Astrocyte of the cerebellum (primary cell): ENCODE measurements around the gene APOBEC3B.
A peak's percentile ranks its signal among the peaks of the same experiment; 100 is the strongest.
"Not testable (repeated sequence)": the region's sequence is repeated elsewhere in the genome, so short reads cannot be mapped to it uniquely, and the experiment has no call there.

ENCODE experiments used
- DNase-seq: peaks from one replicate; pipeline ENCODE4 v3.0.0-alpha.2; 2011; ENCODE audit warnings: low read depth
- H3K4me3 ChIP-seq: 2 replicates; pipeline ENCODE4 v1.5.1; 2011; ENCODE audit warnings: mild to moderate bottlenecking, low read depth, low read length, moderate library complexity
- in situ Hi-C: cut with HindIII; loops from 2 replicates; pipeline ENCODE4 v1.10.0; 2017; ENCODE audit warnings: low sequenced_read_pairs
- TF ChIP-seq, protein P1 (sequence below): IDR thresholded peaks from 2 replicates; pipeline ENCODE4 v1.5.1; 2012; ENCODE audit warnings: low read length, low read depth, moderate library complexity, mild to moderate bottlenecking; ENCODE audit errors: missing control alignments

Gene APOBEC3B

GRCh38 chr22:38971791-38972190, 10.4 kb upstream of the APOBEC3B start:
- H3K4me3 ChIP-seq, result no peak overlapping the region
- in situ Hi-C loops, result no loop called here
- TF ChIP-seq, protein P1, sequence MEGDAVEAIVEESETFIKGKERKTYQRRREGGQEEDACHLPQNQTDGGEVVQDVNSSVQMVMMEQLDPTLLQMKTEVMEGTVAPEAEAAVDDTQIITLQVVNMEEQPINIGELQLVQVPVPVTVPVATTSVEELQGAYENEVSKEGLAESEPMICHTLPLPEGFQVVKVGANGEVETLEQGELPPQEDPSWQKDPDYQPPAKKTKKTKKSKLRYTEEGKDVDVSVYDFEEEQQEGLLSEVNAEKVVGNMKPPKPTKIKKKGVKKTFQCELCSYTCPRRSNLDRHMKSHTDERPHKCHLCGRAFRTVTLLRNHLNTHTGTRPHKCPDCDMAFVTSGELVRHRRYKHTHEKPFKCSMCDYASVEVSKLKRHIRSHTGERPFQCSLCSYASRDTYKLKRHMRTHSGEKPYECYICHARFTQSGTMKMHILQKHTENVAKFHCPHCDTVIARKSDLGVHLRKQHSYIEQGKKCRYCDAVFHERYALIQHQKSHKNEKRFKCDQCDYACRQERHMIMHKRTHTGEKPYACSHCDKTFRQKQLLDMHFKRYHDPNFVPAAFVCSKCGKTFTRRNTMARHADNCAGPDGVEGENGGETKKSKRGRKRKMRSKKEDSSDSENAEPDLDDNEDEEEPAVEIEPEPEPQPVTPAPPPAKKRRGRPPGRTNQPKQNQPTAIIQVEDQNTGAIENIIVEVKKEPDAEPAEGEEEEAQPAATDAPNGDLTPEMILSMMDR, result no peak
- DNase-seq, result no peak

DNA sequence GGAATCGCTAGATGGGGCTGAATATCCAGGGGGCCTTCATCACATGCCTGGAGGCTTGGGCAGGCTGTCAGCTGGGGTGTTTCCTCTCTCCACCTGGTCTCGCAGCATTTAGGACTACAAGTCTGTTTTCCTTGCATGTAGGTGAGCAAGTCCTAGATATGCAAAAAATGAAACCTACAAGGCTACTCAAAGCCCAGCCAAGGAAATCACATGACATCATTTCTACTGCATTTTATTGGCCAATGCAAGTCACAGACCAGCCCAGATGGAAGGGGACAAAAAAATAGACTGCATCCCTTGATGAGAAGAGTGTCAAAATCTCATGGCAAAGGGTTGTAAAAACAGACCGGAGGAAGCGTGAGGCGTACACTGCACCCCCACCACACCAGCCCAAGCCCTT, 9.6 kb upstream of the APOBEC3B start:
- DNase-seq, result no peak
- in situ Hi-C loops, result no loop called here
- no peak overlapping the region for H3K4me3 ChIP-seq
- TF ChIP-seq, protein P1, result no peak

GRCh38 chr22:38973289-38974169, 8.6 kb upstream of the APOBEC3B start:
- in situ Hi-C loops, result no loop called here
- H3K4me3 ChIP-seq, result no peak overlapping the region
- TF ChIP-seq, protein P1, result peak; percentile 70
- no peak for DNase-seq

DNA sequence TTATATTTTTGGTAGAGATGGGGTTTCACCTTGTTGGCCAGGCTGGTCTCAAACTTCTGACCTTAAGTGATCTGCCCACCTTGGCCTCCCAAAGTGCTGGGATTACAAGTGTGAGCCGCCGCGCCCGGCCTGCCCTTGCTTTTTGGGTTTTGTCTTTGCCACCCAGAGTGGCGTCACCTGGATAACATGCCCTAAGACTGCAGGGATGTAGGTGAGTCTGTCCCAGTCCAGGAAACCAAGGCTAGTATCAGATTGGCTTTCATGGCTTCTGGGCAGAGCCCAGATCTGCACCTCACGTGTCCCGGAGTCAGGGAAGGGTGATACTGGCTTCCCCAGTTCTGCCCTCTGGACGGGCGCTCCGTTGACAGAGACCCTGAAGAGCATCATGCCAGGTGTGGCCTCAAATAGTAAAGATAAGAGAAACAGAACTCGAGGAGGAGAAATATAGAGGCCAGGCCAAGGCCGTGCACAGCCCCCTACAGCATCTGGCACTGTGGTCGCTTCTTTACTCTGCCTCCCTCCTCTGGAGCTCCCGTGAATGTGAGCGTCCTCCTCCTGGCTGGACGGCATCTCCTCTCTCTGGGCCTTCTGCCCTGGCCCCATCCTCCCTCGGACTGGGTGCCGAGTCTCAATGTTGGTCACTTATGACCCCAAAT, 7.8 kb upstream of the APOBEC3B start:
- TF ChIP-seq, protein P1, result no peak
- DNase-seq, result no peak
- in situ Hi-C loops, result no loop called here

GRCh38 chr22:38974826-38975175, 7.3 kb upstream of the APOBEC3B start:
- in situ Hi-C loops, result no loop called here
- no peak overlapping the region for H3K4me3 ChIP-seq
- TF ChIP-seq, protein P1, result no peak
- DNase-seq, result no peak

More for the DNA sequence above, 7.8 kb upstream of the APOBEC3B start:
- H3K4me3 ChIP-seq, result no peak overlapping the region

DNA sequence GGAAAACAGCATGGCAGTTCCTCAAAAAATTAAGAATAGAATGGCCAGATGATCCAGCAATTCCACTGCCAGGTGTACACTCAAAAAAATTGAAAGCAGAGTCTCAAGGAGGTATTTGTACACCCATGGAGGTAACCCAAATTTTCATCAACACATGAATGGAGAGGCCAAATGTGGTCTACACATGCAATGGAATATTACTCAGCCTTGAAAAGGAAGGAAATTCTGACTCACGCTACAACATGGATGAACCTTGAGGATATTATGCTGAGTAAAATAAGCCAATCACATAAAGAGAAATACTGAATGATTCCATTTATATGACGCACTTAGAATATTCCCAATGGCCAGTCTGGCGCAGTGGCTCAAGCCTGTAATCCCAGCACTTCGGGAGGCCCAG, 4.9 kb upstream of the APOBEC3B start:
- DNase-seq, H3K4me3 ChIP-seq, in situ Hi-C loops: not testable (repeated sequence)

DNA sequence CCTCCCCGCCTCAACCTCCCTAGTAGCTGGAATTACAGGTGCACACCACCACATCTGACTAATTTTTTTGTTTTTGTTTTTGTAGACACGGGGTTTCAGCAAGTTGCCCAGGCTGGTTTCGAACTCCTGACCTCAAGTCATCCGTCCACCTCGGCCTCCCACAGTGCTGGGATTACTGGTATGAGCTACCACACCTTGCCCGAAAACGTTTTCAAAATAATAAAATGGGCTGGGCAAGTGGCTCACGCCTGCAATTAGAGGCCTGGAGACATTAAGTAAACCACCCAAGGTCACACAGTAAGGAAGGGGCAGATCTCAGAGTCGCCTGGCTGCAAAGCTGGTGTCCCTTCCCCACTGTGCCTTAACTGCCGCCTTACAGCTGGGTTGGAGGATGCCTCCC, 1.6 kb upstream of the APOBEC3B start:
- DNase-seq, H3K4me3 ChIP-seq, in situ Hi-C loops: not testable (repeated sequence)
